ENCODE results near the gene HCN2.

DNA sequence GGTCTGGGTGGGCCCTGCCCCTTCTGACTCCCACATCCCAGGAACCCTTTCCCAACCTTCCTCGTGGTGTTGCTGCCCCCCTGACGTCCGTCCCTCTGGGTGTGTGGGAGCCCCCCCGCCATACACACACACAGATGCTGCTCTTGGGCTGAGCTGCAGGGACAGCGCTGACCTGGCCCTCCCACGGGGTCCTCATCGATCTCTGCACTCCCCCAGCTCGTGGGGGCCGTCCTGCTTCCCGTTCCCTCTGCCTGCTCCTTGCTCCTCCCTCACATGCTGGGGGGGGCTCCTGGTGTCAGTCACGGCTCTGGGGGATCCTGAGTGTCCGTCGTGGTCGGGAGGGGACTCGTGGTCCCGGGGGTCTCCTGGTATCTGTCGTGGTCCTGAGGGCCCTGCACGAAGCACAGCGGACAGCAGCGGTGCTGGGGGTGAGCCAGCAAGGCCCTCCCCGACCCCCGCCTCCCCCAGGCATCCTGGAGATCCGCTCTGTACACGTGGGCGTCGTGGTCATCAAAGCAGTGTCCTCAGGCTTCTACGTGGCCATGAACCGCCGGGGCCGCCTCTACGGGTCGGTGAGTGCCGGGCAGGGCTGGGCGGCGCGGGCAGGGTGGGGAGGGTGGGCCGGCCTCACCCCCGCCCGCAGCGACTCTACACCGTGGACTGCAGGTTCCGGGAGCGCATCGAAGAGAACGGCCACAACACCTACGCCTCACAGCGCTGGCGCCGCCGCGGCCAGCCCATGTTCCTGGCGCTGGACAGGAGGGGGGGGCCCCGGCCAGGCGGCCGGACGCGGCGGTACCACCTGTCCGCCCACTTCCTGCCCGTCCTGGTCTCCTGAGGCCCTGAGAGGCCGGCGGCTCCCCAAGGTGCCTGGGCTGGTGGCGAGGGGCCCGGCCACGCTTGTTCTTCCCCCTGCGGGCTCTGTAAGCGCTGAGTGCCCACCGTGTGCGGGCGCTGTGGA is 53.4 kb downstream of the HCN2 start:
- TF ChIP-seq, protein P1, sequence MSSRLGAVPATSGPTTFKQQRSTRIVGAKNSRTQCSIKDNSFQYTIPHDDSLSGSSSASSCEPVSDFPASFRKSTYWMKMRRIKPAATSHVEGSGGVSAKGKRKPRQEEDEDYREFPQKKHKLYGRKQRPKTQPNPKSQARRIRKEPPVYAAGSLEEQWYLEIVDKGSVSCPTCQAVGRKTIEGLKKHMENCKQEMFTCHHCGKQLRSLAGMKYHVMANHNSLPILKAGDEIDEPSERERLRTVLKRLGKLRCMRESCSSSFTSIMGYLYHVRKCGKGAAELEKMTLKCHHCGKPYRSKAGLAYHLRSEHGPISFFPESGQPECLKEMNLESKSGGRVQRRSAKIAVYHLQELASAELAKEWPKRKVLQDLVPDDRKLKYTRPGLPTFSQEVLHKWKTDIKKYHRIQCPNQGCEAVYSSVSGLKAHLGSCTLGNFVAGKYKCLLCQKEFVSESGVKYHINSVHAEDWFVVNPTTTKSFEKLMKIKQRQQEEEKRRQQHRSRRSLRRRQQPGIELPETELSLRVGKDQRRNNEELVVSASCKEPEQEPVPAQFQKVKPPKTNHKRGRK (tag; IDR thresholded peaks at IDR 0.05), result no peak
- no peak for TF ChIP-seq FOXM1 (IDR thresholded peaks at IDR 0.05; ENCODE audit: low read depth)
- no peak for TF ChIP-seq FOXM1 (CRISPR knock-in tag; IDR thresholded peaks at IDR 0.05; ENCODE audit: low read depth)
- no peak for TF ChIP-seq SPI1 (IDR thresholded peaks at IDR 0.05; ENCODE audit: borderline replicate concordance, low read depth, low read length)
- no peak for TF ChIP-seq NR2C2 (CRISPR knock-in tag; IDR thresholded peaks at IDR 0.05)
- TF ChIP-seq NR2C2 (tag; IDR thresholded peaks at IDR 0.05), result no peak
- TF ChIP-seq POLR2A (conservative IDR thresholded peaks at IDR 0.05), result no peak
- no peak for TF ChIP-seq FOXJ3 (CRISPR knock-in tag; IDR thresholded peaks at IDR 0.05)
- TF ChIP-seq POLR2AphosphoS2 (IDR thresholded peaks at IDR 0.05; ENCODE audit: low read length), result no peak
- TF ChIP-seq, protein P2, sequence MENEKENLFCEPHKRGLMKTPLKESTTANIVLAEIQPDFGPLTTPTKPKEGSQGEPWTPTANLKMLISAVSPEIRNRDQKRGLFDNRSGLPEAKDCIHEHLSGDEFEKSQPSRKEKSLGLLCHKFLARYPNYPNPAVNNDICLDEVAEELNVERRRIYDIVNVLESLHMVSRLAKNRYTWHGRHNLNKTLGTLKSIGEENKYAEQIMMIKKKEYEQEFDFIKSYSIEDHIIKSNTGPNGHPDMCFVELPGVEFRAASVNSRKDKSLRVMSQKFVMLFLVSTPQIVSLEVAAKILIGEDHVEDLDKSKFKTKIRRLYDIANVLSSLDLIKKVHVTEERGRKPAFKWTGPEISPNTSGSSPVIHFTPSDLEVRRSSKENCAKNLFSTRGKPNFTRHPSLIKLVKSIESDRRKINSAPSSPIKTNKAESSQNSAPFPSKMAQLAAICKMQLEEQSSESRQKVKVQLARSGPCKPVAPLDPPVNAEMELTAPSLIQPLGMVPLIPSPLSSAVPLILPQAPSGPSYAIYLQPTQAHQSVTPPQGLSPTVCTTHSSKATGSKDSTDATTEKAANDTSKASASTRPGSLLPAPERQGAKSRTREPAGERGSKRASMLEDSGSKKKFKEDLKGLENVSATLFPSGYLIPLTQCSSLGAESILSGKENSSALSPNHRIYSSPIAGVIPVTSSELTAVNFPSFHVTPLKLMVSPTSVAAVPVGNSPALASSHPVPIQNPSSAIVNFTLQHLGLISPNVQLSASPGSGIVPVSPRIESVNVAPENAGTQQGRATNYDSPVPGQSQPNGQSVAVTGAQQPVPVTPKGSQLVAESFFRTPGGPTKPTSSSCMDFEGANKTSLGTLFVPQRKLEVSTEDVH (IDR thresholded peaks at IDR 0.05; ENCODE audit: low read depth, partially characterized antibody), result no peak
- TF ChIP-seq TAF1 (IDR thresholded peaks at IDR 0.05; ENCODE audit: control insufficient read depth, extremely low read depth, insufficient read depth, low read length, severe bottlenecking), result no peak
- TF ChIP-seq RUNX1 (IDR thresholded peaks at IDR 0.05; ENCODE audit: low read depth), result no peak
- no peak for TF ChIP-seq NR1H2 (CRISPR knock-in tag; IDR thresholded peaks at IDR 0.05)
- TF ChIP-seq, protein P3, sequence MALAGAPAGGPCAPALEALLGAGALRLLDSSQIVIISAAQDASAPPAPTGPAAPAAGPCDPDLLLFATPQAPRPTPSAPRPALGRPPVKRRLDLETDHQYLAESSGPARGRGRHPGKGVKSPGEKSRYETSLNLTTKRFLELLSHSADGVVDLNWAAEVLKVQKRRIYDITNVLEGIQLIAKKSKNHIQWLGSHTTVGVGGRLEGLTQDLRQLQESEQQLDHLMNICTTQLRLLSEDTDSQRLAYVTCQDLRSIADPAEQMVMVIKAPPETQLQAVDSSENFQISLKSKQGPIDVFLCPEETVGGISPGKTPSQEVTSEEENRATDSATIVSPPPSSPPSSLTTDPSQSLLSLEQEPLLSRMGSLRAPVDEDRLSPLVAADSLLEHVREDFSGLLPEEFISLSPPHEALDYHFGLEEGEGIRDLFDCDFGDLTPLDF (CRISPR knock-in tag; IDR thresholded peaks at IDR 0.05), result no peak
- TF ChIP-seq, protein P4, sequence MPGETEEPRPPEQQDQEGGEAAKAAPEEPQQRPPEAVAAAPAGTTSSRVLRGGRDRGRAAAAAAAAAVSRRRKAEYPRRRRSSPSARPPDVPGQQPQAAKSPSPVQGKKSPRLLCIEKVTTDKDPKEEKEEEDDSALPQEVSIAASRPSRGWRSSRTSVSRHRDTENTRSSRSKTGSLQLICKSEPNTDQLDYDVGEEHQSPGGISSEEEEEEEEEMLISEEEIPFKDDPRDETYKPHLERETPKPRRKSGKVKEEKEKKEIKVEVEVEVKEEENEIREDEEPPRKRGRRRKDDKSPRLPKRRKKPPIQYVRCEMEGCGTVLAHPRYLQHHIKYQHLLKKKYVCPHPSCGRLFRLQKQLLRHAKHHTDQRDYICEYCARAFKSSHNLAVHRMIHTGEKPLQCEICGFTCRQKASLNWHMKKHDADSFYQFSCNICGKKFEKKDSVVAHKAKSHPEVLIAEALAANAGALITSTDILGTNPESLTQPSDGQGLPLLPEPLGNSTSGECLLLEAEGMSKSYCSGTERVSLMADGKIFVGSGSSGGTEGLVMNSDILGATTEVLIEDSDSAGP (CRISPR knock-in tag; IDR thresholded peaks at IDR 0.05), result no peak
- TF ChIP-seq GATA2 (CRISPR knock-in tag; IDR thresholded peaks at IDR 0.05), result no peak
